Natural killer cell (primary cell): ENCODE results near the gene HDAC1. TPM values are rescaled to one million over a fixed set of nuclear protein-coding genes. Genes with fewer than 3 reads are reported as not detected.
"Not testable (repeated sequence)": the region's sequence is repeated elsewhere in the genome, so short reads cannot be mapped to it uniquely, and the experiment has no call there.

ENCODE experiments used
- ATAC-seq, 3 donors: fragments of 150-1000 bp in 2 of 3; fragments of 200-7000 bp in 1 of 3; cut with Tn5 transposase; 1 replicate in 1 of 3; 2 replicates in 2 of 3; pipeline ENCODE4 v1.10.0; 2021; ENCODE audit warnings: mild to moderate bottlenecking in 2 of 3, moderate library complexity in 2 of 3
- DNase-seq, 2 donors: peaks; one replicate each; pipeline versions ENCODE4 v3.0.0 to v3.0.0-alpha.2; 2013 to 2021; ENCODE audit warnings: mixed read lengths in 1 of 2
- H3K27ac ChIP-seq: one replicate; pipeline ENCODE4 v1.5.1; 2013; ENCODE audit warnings: mild to moderate bottlenecking, low read length
- H3K27me3 ChIP-seq: one replicate; pipeline ENCODE4 v1.6.1; 2013; ENCODE audit warnings: low read length; ENCODE audit not compliant: control insufficient read depth, insufficient read depth
- H3K36me3 ChIP-seq: one replicate; pipeline ENCODE4 v1.6.1; 2013; ENCODE audit warnings: low read length; ENCODE audit not compliant: control insufficient read depth, insufficient read depth
- H3K4me1 ChIP-seq: one replicate; pipeline ENCODE4 v1.6.1; 2013; ENCODE audit warnings: low read length; ENCODE audit not compliant: control insufficient read depth, insufficient read depth
- H3K4me3 ChIP-seq: one replicate; pipeline ENCODE4 v1.5.1; 2013; ENCODE audit warnings: low read length
- H3K9me3 ChIP-seq: one replicate; pipeline ENCODE4 v1.6.1; 2013; ENCODE audit warnings: low read length; ENCODE audit not compliant: control insufficient read depth, insufficient read depth
- H3K27ac Mint-ChIP-seq, 2 donors: one replicate each; pipeline ENCODE4 v1.8.0; 2022; ENCODE audit warnings: mild to moderate bottlenecking in 2 of 2, mixed read lengths in 2 of 2, moderate library complexity in 1 of 2
- H3K27me3 Mint-ChIP-seq, 2 donors: one replicate each; pipeline ENCODE4 v1.8.0; 2022; ENCODE audit warnings: low read depth in 2 of 2, mixed read lengths in 2 of 2
- H3K36me3 Mint-ChIP-seq: one replicate; pipeline ENCODE4 v1.8.0; 2022; ENCODE audit warnings: mixed read lengths
- H3K4me1 Mint-ChIP-seq, 2 donors: one replicate each; pipeline ENCODE4 v1.8.0; 2022; ENCODE audit warnings: mixed read lengths in 2 of 2
- H3K4me3 Mint-ChIP-seq: one replicate; pipeline ENCODE4 v1.8.0; 2022; ENCODE audit warnings: mild to moderate bottlenecking, moderate library complexity, mixed read lengths
- H3K9me3 Mint-ChIP-seq, 2 donors: one replicate each; pipeline ENCODE4 v1.8.0; 2022; ENCODE audit warnings: mixed read lengths in 2 of 2
- CTCF ChIP-seq: fragments of 200-600 bp; IDR thresholded peaks from one replicate; pipeline ENCODE4 v1.8.0; 2022; ENCODE audit warnings: antibody characterized with exemption
- WGBS: methylation state at CpG from one replicate; pipeline ENCODE4 v1.1.7; 2013; ENCODE audit warnings: missing lambda C conversion rate; ENCODE audit not compliant: insufficient coverage; 5-methylcytosine and 5-hydroxymethylcytosine counted together
- intact Hi-C: fragments of 100-400 bp; cut with micrococcal nuclease; formaldehyde crosslinking; loops from one replicate; pipeline ENCODE4 v1.14.2; 2022
- total RNA-seq, 4 donors: library from RNA; stranded (reverse); fragments of 120-200 nt in 1 of 4; gene quantifications; one replicate each; pipeline versions ENCODE4 v1.2.3 to v1.2.4, GENCODE V29; 2013 to 2022

Gene HDAC1
- total RNA-seq, 3 donors from 2014 or later (not counting 1 experiment from before 2014, with no cell fraction given): 110 to 133 (median 125) TPM

- Histone ChIP-seq H3K4me1 (peaks cover 28% of the 10 kb centered on the region), H3K4me3 (no peak overlapping the region), H3K27ac (no peak overlapping the region), H3K27me3 (no peaks in the 10 kb centered on the region), H3K36me3 (peaks cover 16% of the 10 kb centered on the region), H3K9me3 (no peaks in the 10 kb centered on the region)
- intact Hi-C loops: no loop called here
- Mint-ChIP-seq H3K9me3 (no peaks in the 10 kb centered on the region), H3K4me1 (peaks cover 15 to 22% of the 10 kb centered on the region in 2 donors), H3K27ac (no peak overlapping the region), H3K36me3 (no peaks in the 10 kb centered on the region), H3K27me3 (no peaks in the 10 kb centered on the region), H3K4me3 (peak overlapping the region; percentile 17)
- TF ChIP-seq CTCF: no peak
- 100% methylated on average over 4 of the region's 7 CpGs for WGBS
- no peak for ATAC-seq
- no peak for DNase-seq
These were observed 2.6 kb upstream of the HDAC1 start for GRCh38 chr1:32289256-32289655.

GRCh38 chr1:32291145-32291707, 657 bp upstream of the HDAC1 start:
- DNase-seq (no peak), ATAC-seq (no peak)
- Mint-ChIP-seq H3K27me3 (no peaks in the 10 kb centered on the region), H3K36me3 (no peaks in the 10 kb centered on the region), H3K4me1 (peaks cover 30 to 37% of the 10 kb centered on the region in 2 donors), H3K9me3 (no peaks in the 10 kb centered on the region), H3K27ac (peak overlapping the region; percentile 97 to 98), H3K4me3 (peak overlapping the region; percentile 99)
- Histone ChIP-seq H3K4me1 (peaks cover 40% of the 10 kb centered on the region), H3K9me3 (no peaks in the 10 kb centered on the region), H3K36me3 (peaks cover under 1% of the 10 kb centered on the region), H3K4me3 (peak overlapping the region; percentile 96), H3K27me3 (no peaks in the 10 kb centered on the region), H3K27ac (peak overlapping the region; percentile 77)
- 40% methylated on average over 9 of the region's 10 CpGs for WGBS
- TF ChIP-seq CTCF: no peak
- intact Hi-C loops: loop anchor here (2.0 to 5.0 kb wide), 2 partner anchors 40 to 361 kb away; partner anchors contain the start of genes LCK, RBBP4 and ZBTB8OS

GRCh38 chr1:32298211-32298610, 6.3 kb downstream of the HDAC1 start:
- H3K27ac ChIP-seq, H3K9me3 ChIP-seq, H3K4me3 ChIP-seq, DNase-seq, H3K27ac Mint-ChIP-seq, ATAC-seq, H3K9me3 Mint-ChIP-seq, H3K36me3 Mint-ChIP-seq, intact Hi-C loops, H3K27me3 ChIP-seq, H3K4me3 Mint-ChIP-seq, H3K27me3 Mint-ChIP-seq: not testable (repeated sequence)
- peaks cover 41 to 53% of the 10 kb centered on the region in 2 donors for H3K4me1 Mint-ChIP-seq
- 96% methylated on average over 16 of the region's 16 CpGs for WGBS
- peaks cover 10% of the 10 kb centered on the region for H3K36me3 ChIP-seq
- H3K4me1 ChIP-seq: peaks cover 25% of the 10 kb centered on the region

- Histone ChIP-seq H3K9me3 (no peaks in the 10 kb centered on the region), H3K4me3 (no peak overlapping the region), H3K36me3 (peaks cover 21% of the 10 kb centered on the region), H3K27ac (no peak overlapping the region), H3K4me1 (peaks cover 15% of the 10 kb centered on the region), H3K27me3 (no peaks in the 10 kb centered on the region)
- Mint-ChIP-seq H3K9me3 (no peaks in the 10 kb centered on the region), H3K27ac (no peak overlapping the region), H3K4me3 (no peak overlapping the region), H3K27me3 (no peaks in the 10 kb centered on the region), H3K36me3 (no peaks in the 10 kb centered on the region), H3K4me1 (peaks cover 47 to 56% of the 10 kb centered on the region in 2 donors)
- ATAC-seq: no peak
- no peak for TF ChIP-seq CTCF
- intact Hi-C loops: no loop called here
- no peak for DNase-seq
These were observed 7.4 kb downstream of the HDAC1 start for GRCh38 chr1:32299327-32299726.
